KMS-11 (cell line): ENCODE measurements around the gene PFN1.

Experiments used
- H2AFZ ChIP-seq: fragments of 200-600 bp; sonication (generic); 2 replicates; pipeline ENCODE4 v1.6.1; 2016; ENCODE audit warnings: antibody characterized with exemption, mixed run types, low read depth
- H3K27ac ChIP-seq: fragments of 200-600 bp; sonication (generic); 2 replicates; pipeline ENCODE4 v1.6.1; 2016; ENCODE audit warnings: mild to moderate bottlenecking, mixed run types
- H3K27me3 ChIP-seq: fragments of 200-600 bp; sonication (generic); 2 replicates; pipeline ENCODE4 v1.6.1; 2017; ENCODE audit warnings: mild to moderate bottlenecking, low read depth, mixed run types, moderate library complexity; ENCODE audit not compliant: insufficient read depth
- H3K36me3 ChIP-seq: fragments of 200-600 bp; sonication (generic); 2 replicates; pipeline ENCODE4 v1.6.1; 2017; ENCODE audit warnings: mild to moderate bottlenecking, mixed run types; ENCODE audit not compliant: insufficient read depth
- H3K4me1 ChIP-seq: fragments of 200-600 bp; sonication (generic); 2 replicates; pipeline ENCODE4 v1.6.1; 2016; ENCODE audit warnings: mild to moderate bottlenecking, low read depth, mixed run types; ENCODE audit not compliant: poor library complexity, severe bottlenecking
- H3K4me2 ChIP-seq: fragments of 200-600 bp; sonication (generic); 2 replicates; pipeline ENCODE4 v1.7.0; 2016; ENCODE audit warnings: mild to moderate bottlenecking, mixed run types
- H3K4me3 ChIP-seq: fragments of 200-600 bp; sonication (generic); IDR thresholded peaks from 2 replicates; pipeline ENCODE4 v1.6.1; 2017; ENCODE audit warnings: low read depth, low read length, mixed read lengths; ENCODE audit not compliant: insufficient read depth
- H3K79me2 ChIP-seq: fragments of 200-600 bp; sonication (generic); 2 replicates; pipeline ENCODE4 v1.6.1; 2016; ENCODE audit warnings: low read depth, mixed run types; ENCODE audit not compliant: insufficient read depth
- H3K9ac ChIP-seq: fragments of 200-600 bp; sonication (generic); 2 replicates; pipeline ENCODE4 v1.6.1; 2016; ENCODE audit warnings: mild to moderate bottlenecking, mixed run types
- H4K20me1 ChIP-seq: fragments of 200-600 bp; sonication (generic); 2 replicates; pipeline ENCODE4 v1.6.1; 2016; ENCODE audit warnings: mild to moderate bottlenecking, mixed run types; ENCODE audit not compliant: insufficient read depth
- CTCF ChIP-seq: fragments of 200-600 bp; sonication (generic); conservative IDR thresholded peaks from 2 replicates; pipeline ENCODE4 v1.6.1; 2017; ENCODE audit warnings: low read depth, mild to moderate bottlenecking, antibody characterized with exemption, low read length, moderate library complexity, mixed read lengths

Gene PFN1

GRCh38 chr17:4972322-4972721 lies 24.0 kb upstream of the PFN1 start:
- H3K27ac ChIP-seq = no peak overlapping the region
- H3K4me1 ChIP-seq = no peaks in the 10 kb centered on the region
- no peak overlapping the region for H3K4me2 ChIP-seq
- no peak for TF ChIP-seq CTCF
- no peaks in the 10 kb centered on the region for H4K20me1 ChIP-seq
- no peaks in the 10 kb centered on the region for H3K36me3 ChIP-seq
- H3K79me2 ChIP-seq = no peaks in the 10 kb centered on the region
- H3K4me3 ChIP-seq = no peak overlapping the region
- no peak overlapping the region for H2AFZ ChIP-seq
- H3K27me3 ChIP-seq = no peaks in the 10 kb centered on the region
- no peak overlapping the region for H3K9ac ChIP-seq

- no peak overlapping the region for H3K4me3 ChIP-seq
- no peaks in the 10 kb centered on the region for H3K4me1 ChIP-seq
- H3K27me3 ChIP-seq = no peaks in the 10 kb centered on the region
- H3K36me3 ChIP-seq = no peaks in the 10 kb centered on the region
- no peak for TF ChIP-seq CTCF
- no peak overlapping the region for H3K9ac ChIP-seq
- H2AFZ ChIP-seq = no peak overlapping the region
- H3K4me2 ChIP-seq = no peak overlapping the region
- H3K79me2 ChIP-seq = no peaks in the 10 kb centered on the region
- H3K27ac ChIP-seq = no peak overlapping the region
- H4K20me1 ChIP-seq = no peaks in the 10 kb centered on the region
Observed at GRCh38 chr17:4971826-4972225, 23.5 kb upstream of the PFN1 start.

- no peaks in the 10 kb centered on the region for H3K36me3 ChIP-seq
- no peak for TF ChIP-seq CTCF
- no peak overlapping the region for H3K4me3 ChIP-seq
- H4K20me1 ChIP-seq = no peaks in the 10 kb centered on the region
- no peaks in the 10 kb centered on the region for H3K4me1 ChIP-seq
- H3K27ac ChIP-seq = no peak overlapping the region
- no peak overlapping the region for H3K9ac ChIP-seq
- H3K27me3 ChIP-seq = no peaks in the 10 kb centered on the region
- H3K79me2 ChIP-seq = no peaks in the 10 kb centered on the region
- no peak overlapping the region for H2AFZ ChIP-seq
- H3K4me2 ChIP-seq = no peak overlapping the region
Observed at GRCh38 chr17:4970273-4970672, 21.9 kb upstream of the PFN1 start.

GRCh38 chr17:4969551-4970173 lies 21.3 kb upstream of the PFN1 start:
- no peak overlapping the region for H3K4me3 ChIP-seq
- no peak overlapping the region for H3K27ac ChIP-seq
- H3K9ac ChIP-seq = no peak overlapping the region
- TF ChIP-seq CTCF = no peak
- H3K4me2 ChIP-seq = no peak overlapping the region
- no peaks in the 10 kb centered on the region for H3K4me1 ChIP-seq
- no peaks in the 10 kb centered on the region for H3K36me3 ChIP-seq
- H3K27me3 ChIP-seq = no peaks in the 10 kb centered on the region
- no peaks in the 10 kb centered on the region for H4K20me1 ChIP-seq
- no peaks in the 10 kb centered on the region for H3K79me2 ChIP-seq
- no peak overlapping the region for H2AFZ ChIP-seq
